Naive thymus-derived CD4-positive, alpha-beta T cell (primary cell): ENCODE results near the gene POLR3K. TPM values are rescaled to one million over a fixed set of nuclear protein-coding genes. Genes with fewer than 3 reads are reported as not detected.

Experiments used
- ATAC-seq: fragments of 150-1000 bp; cut with Tn5 transposase; 2 replicates; pipeline ENCODE4 v1.10.0; 2021; ENCODE audit warnings: mild to moderate bottlenecking, moderate library complexity
- CTCF ChIA-PET: fragments of 350-600 bp; sonication (Branson Sonifier 250); formaldehyde crosslinking; loops from one replicate; lab custom pipeline; 2021; ENCODE audit warnings: antibody characterized with exemption; lab: Charles Lee
- POLR2A ChIA-PET: fragments of 350-600 bp; sonication (Branson Sonifier 250); formaldehyde crosslinking; loops from one replicate; lab custom pipeline; 2021; ENCODE audit warnings: antibody characterized with exemption, inconsistent platforms; lab: Charles Lee
- DNase-seq, 9 donors: peaks; one replicate each; pipeline versions ENCODE4 v3.0.0 to v3.0.0-alpha.2; 2020 to 2022; ENCODE audit warnings: mixed read lengths in 1 of 9
- H3K27ac ChIP-seq: one replicate; pipeline ENCODE4 v1.7.0; 2013; ENCODE audit warnings: mild to moderate bottlenecking, low read depth, low read length, moderate library complexity
- H3K27me3 ChIP-seq, 2 donors: one replicate each; pipeline ENCODE4 v1.7.0; 2013; ENCODE audit warnings: low read length in 2 of 2, mild to moderate bottlenecking in 2 of 2, moderate library complexity in 2 of 2; ENCODE audit not compliant: control insufficient read depth in 2 of 2, insufficient read depth in 2 of 2
- H3K36me3 ChIP-seq, 3 experiments: 1 replicate in 2 of 3; 2 replicates in 1 of 3; pipeline ENCODE4 v1.7.0; 2013; ENCODE audit warnings: low read length in 3 of 3, mild to moderate bottlenecking in 3 of 3, moderate library complexity in 1 of 3; ENCODE audit not compliant: insufficient read depth in 3 of 3, control insufficient read depth in 2 of 3
- H3K4me1 ChIP-seq, 2 donors: one replicate each; pipeline ENCODE4 v1.7.0; 2013; ENCODE audit warnings: low read length in 2 of 2, mild to moderate bottlenecking in 2 of 2, moderate library complexity in 1 of 2; ENCODE audit not compliant: control insufficient read depth in 2 of 2, insufficient read depth in 2 of 2
- H3K4me3 ChIP-seq: 2 replicates; pipeline ENCODE4 v1.7.0; 2013; ENCODE audit warnings: mild to moderate bottlenecking, low read length
- H3K9me3 ChIP-seq, 3 experiments: 1 replicate in 2 of 3; 2 replicates in 1 of 3; pipeline ENCODE4 v1.7.0; 2013; ENCODE audit warnings: low read length in 3 of 3; ENCODE audit not compliant: control insufficient read depth in 2 of 3
- H3K27ac Mint-ChIP-seq, 9 donors: one replicate each; pipeline ENCODE4 v1.8.0; 2020 to 2022; ENCODE audit warnings: mixed read lengths in 9 of 9, mild to moderate bottlenecking in 8 of 9, moderate library complexity in 5 of 9, inconsistent platforms in 2 of 9
- H3K27me3 Mint-ChIP-seq, 5 donors: one replicate each; pipeline ENCODE4 v1.8.0; 2021 to 2022; ENCODE audit warnings: mixed read lengths in 5 of 5, mild to moderate bottlenecking in 1 of 5
- H3K36me3 Mint-ChIP-seq, 5 donors: one replicate each; pipeline ENCODE4 v1.8.0; 2020 to 2022; ENCODE audit warnings: mixed read lengths in 5 of 5, mild to moderate bottlenecking in 3 of 5, inconsistent platforms in 1 of 5
- H3K4me1 Mint-ChIP-seq, 7 donors: one replicate each; pipeline ENCODE4 v1.8.0; 2020 to 2022; ENCODE audit warnings: mixed read lengths in 7 of 7, mild to moderate bottlenecking in 3 of 7, inconsistent platforms in 1 of 7
- H3K4me3 Mint-ChIP-seq, 10 donors: one replicate each; pipeline ENCODE4 v1.8.0; 2020 to 2022; ENCODE audit warnings: mild to moderate bottlenecking in 10 of 10, mixed read lengths in 10 of 10, moderate library complexity in 6 of 10, inconsistent platforms in 2 of 10
- H3K9me3 Mint-ChIP-seq, 11 donors: one replicate each; pipeline ENCODE4 v1.8.0; 2020 to 2022; ENCODE audit warnings: mixed read lengths in 11 of 11, mild to moderate bottlenecking in 4 of 11, inconsistent platforms in 1 of 11, moderate library complexity in 1 of 11
- intact Hi-C, 2 donors: fragments of 100-400 bp; cut with micrococcal nuclease; formaldehyde crosslinking; loops; one replicate each; pipeline ENCODE4 v1.15.1; 2023
- polyA plus RNA-seq, 2 donors: library from polyadenylated mRNA; unstranded; fragments of 300-500 nt; fragmentation: Illumina TruSeq; gene quantifications; one replicate each; pipeline ENCODE4 v1.2.3, GENCODE V29; 2021
- total RNA-seq, 6 experiments: library from RNA in 5 of 6; stranded (reverse) in 5 of 6; gene quantifications; 1 replicate in 5 of 6; 2 replicates in 1 of 6; pipeline ENCODE4 v1.2.3 and lab custom pipeline; 2021 to 2026

The POLR3K gene
- total and polyA plus RNA-seq, 7 experiments from 2014 or later, result 8.5 to 45.4 (median 19.0) TPM

DNA sequence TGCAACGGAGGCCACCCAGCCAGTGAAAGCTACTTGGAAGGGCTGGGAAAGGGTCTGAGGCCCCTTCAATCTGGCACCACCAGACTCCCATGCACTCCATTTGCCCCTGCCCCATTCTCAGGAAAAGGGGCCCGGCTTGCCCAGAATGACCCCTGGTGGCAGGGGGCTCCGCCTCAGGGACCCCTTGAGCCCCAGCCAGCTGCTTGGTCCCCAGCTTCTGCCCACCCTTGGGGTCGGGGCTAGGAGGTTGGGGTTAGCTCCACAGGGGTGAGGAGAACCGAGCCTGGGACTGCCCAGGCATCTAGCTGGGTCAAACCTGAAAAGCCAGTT, 17.8 kb upstream of the POLR3K start:
- H3K27me3 Mint-ChIP-seq, result peaks cover 14 to 53% (median 29%) of the 10 kb centered on the region in 5 donors
- CTCF ChIA-PET, result interaction anchor here (3.0 kb wide), 1 partner anchor 25 kb away, joined by 21 read pairs; no protein-coding TSS in a partner anchor
- no peak overlapping the region for H3K27ac ChIP-seq

DNA sequence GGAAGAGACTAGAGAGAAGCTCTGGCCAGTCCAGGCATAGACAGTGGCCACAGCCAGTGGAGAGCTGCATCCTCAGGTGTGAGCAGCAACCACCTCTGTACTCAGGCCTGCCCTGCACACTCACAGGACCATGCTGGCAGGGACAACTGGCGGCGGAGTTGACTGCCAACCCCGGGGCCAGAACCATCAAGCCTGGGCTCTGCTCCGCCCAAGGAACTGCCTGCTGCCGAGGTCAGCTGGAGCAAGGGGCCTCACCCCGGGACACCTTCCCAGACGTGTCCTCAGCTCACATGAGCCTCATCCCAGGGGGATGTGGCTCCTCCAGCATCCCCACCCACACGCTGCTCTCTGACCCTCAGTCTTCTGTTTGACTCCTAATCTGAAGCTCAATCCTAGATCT, 15.8 kb upstream of the POLR3K start:
- no peaks in the 10 kb centered on the region for H3K4me1 ChIP-seq
- H3K4me3 ChIP-seq, result no peak overlapping the region
- peaks cover 6 to 43% (median 29%) of the 10 kb centered on the region in 5 donors for H3K27me3 Mint-ChIP-seq
- DNase-seq (no peak), ATAC-seq (no peak)
- ChIA-PET POLR2A (no interaction called here), CTCF (interaction anchor here (1.0 to 3.0 kb wide), 2 partner anchors 27 to 67 kb away, joined by 3 to 21 read pairs; no protein-coding TSS in a partner anchor)
- peaks cover 0 to 4% (median 0%) of the 10 kb centered on the region in 5 donors for H3K36me3 Mint-ChIP-seq
- H3K36me3 ChIP-seq, result no peaks in the 10 kb centered on the region
- H3K4me3 Mint-ChIP-seq, result no peak overlapping the region
- H3K9me3 Mint-ChIP-seq, result no peaks in the 10 kb centered on the region
- no peak overlapping the region for H3K27ac ChIP-seq
- no peaks in the 10 kb centered on the region for H3K27me3 ChIP-seq
- intact Hi-C loops, result no loop called here
- H3K9me3 ChIP-seq, result no peaks in the 10 kb centered on the region
- peak overlapping the region in 1 of 9 donors; percentile 28 for H3K27ac Mint-ChIP-seq
- peaks cover 5 to 12% (median 7%) of the 10 kb centered on the region in 7 donors for H3K4me1 Mint-ChIP-seq

More for the DNA sequence above, 17.8 kb upstream of the POLR3K start:
- H3K9me3 Mint-ChIP-seq, result no peaks in the 10 kb centered on the region
- H3K27me3 ChIP-seq, result no peaks in the 10 kb centered on the region
- POLR2A ChIA-PET, result interaction anchor here (1.1 kb wide), 1 partner anchor 23 kb away, joined by 3 read pairs; no protein-coding TSS in a partner anchor
- peak overlapping the region in 1 of 10 donors; percentile 47 for H3K4me3 Mint-ChIP-seq
- DNase-seq, result no peak
- peaks cover 0 to 4% (median 0%) of the 10 kb centered on the region in 5 donors for H3K36me3 Mint-ChIP-seq
- H3K4me1 ChIP-seq, result peaks cover 1 to 2% of the 10 kb centered on the region in 2 donors
- H3K27ac Mint-ChIP-seq, result no peak overlapping the region
- H3K4me3 ChIP-seq, result no peak overlapping the region
- intact Hi-C loops, result no loop called here
- no peak for ATAC-seq
- no peaks in the 10 kb centered on the region for H3K36me3 ChIP-seq
- peaks cover 5 to 11% (median 9%) of the 10 kb centered on the region in 7 donors for H3K4me1 Mint-ChIP-seq
- H3K9me3 ChIP-seq, result no peaks in the 10 kb centered on the region

DNA sequence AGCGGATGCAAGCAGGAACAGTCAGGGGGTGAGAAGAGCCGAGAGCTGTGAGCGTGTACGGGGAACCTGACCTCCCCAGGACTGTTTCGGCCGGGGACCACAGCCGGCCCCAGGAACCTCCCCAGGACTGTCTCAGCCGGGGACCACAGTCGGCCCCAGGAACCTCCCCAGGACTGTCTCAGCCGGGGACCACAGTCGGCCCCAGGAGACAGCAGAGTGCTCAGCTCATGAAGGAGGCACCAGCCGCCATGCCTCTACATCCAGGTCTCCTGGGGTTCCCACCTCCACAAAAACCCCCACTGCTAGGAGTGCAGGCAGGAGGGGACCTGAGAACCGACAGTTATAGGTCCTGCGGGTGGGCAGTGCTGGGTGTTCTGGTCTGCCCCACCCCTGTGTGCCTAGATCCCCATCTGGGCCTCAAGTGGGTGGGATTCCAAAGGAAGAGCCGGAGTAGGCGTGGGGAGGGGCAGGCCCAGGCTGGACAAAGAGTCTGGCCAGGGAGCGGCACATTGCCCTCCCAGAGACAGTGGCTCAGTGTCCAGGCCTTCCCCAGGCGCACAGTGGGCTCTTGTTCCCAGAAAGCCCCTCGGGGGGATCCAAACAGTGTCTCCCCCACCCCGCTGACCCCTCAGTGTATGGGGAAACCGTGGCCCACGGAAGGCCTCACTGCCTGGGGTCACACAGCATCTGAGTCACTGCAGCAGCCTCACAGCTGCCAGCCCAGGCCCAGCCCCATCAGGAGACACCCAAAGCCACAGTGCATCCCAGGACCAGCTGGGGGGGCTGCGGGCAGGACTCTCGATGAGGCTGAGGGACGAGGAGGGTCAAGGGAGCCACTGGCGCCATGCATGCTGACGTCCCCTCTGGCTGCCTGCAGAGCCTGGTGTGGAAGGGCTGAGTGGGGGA, 14.7 kb upstream of the POLR3K start:
- Histone ChIP-seq H3K4me3 (no peak overlapping the region), H3K27ac (no peak overlapping the region), H3K27me3 (no peaks in the 10 kb centered on the region), H3K9me3 (no peaks in the 10 kb centered on the region), H3K4me1 (no peaks in the 10 kb centered on the region), H3K36me3 (no peaks in the 10 kb centered on the region)
- ChIA-PET CTCF (interaction anchor here (0.6 to 6.4 kb wide), 5 partner anchors 23 to 68 kb away, joined by 3 to 96 read pairs (median 5); no protein-coding TSS in a partner anchor), POLR2A (no interaction called here)
- no peaks in the 10 kb centered on the region for H3K9me3 Mint-ChIP-seq
- intact Hi-C loops, result no loop called here
- peaks cover 4 to 12% (median 7%) of the 10 kb centered on the region in 7 donors for H3K4me1 Mint-ChIP-seq
- H3K36me3 Mint-ChIP-seq, result peaks cover 0 to 4% (median 0%) of the 10 kb centered on the region in 5 donors
- H3K4me3 Mint-ChIP-seq, result no peak overlapping the region
- no peak overlapping the region for H3K27ac Mint-ChIP-seq
- ATAC-seq, result no peak
- DNase-seq, result no peak
- peaks cover 5 to 34% (median 21%) of the 10 kb centered on the region in 5 donors for H3K27me3 Mint-ChIP-seq

- Mint-ChIP-seq H3K36me3 (no peaks in the 10 kb centered on the region), H3K9me3 (no peaks in the 10 kb centered on the region), H3K27me3 (peaks cover 0 to 29% (median 17%) of the 10 kb centered on the region in 5 donors), H3K4me1 (peaks cover 0 to 8% (median 3%) of the 10 kb centered on the region in 7 donors), H3K27ac (no peak overlapping the region), H3K4me3 (no peak overlapping the region)
- no peak for ATAC-seq
- no peaks in the 10 kb centered on the region for H3K9me3 ChIP-seq
- no peaks in the 10 kb centered on the region for H3K27me3 ChIP-seq
- H3K4me3 ChIP-seq, result no peak overlapping the region
- DNase-seq, result no peak
- ChIA-PET POLR2A (no interaction called here), CTCF (interaction anchor here (0.5 to 6.4 kb wide), 6 partner anchors 9 to 295 kb away, joined by 3 to 96 read pairs (median 7); no protein-coding TSS in a partner anchor)
- H3K36me3 ChIP-seq, result no peaks in the 10 kb centered on the region
- intact Hi-C loops, result no loop called here
- no peak overlapping the region for H3K27ac ChIP-seq
- no peaks in the 10 kb centered on the region for H3K4me1 ChIP-seq
Measured at GRCh38 chr16:67183-67791, 13.9 kb upstream of the POLR3K start.

- Mint-ChIP-seq H3K4me3 (no peak overlapping the region), H3K27ac (no peak overlapping the region), H3K27me3 (peaks cover 0 to 26% (median 17%) of the 10 kb centered on the region in 5 donors), H3K9me3 (no peaks in the 10 kb centered on the region), H3K4me1 (peaks cover 0 to 8% (median 3%) of the 10 kb centered on the region in 7 donors), H3K36me3 (no peaks in the 10 kb centered on the region)
- H3K4me1 ChIP-seq, result no peaks in the 10 kb centered on the region
- H3K27ac ChIP-seq, result no peak overlapping the region
- H3K4me3 ChIP-seq, result no peak overlapping the region
- no peaks in the 10 kb centered on the region for H3K9me3 ChIP-seq
- no peaks in the 10 kb centered on the region for H3K36me3 ChIP-seq
- no peak for ATAC-seq
- no peaks in the 10 kb centered on the region for H3K27me3 ChIP-seq
- ChIA-PET POLR2A (interaction anchor here (1.7 kb wide), 1 partner anchor 31 kb away, joined by 7 read pairs; no protein-coding TSS in a partner anchor), CTCF (interaction anchor here (0.5 to 6.4 kb wide), 10 partner anchors 10 to 295 kb away, joined by 3 to 96 read pairs (median 5); partner anchors contain the start of gene HBQ1)
- intact Hi-C loops, result no loop called here
- no peak for DNase-seq
Measured at GRCh38 chr16:66309-67182, 13.1 kb upstream of the POLR3K start.
